GM18873 (cell line): Measurements from ENCODE around the gene CHST9.
A peak's percentile ranks its signal among the peaks of the same experiment; 100 is the strongest.
"Not testable (repeated sequence)": the region's sequence is repeated elsewhere in the genome, so short reads cannot be mapped to it uniquely, and the experiment has no call there.

ENCODE experiments used
- ATAC-seq: cut with Tn5 transposase; IDR thresholded peaks from one replicate; pipeline ENCODE4 v1.9.1; 2021; ENCODE audit warnings: mild to moderate bottlenecking, moderate library complexity, moderate number of reproducible peaks; ENCODE audit not compliant: unreplicated experiment, low FRiP score

CHST9 gene

GRCh38 chr18:27109451-27109850 lies 75.7 kb downstream of the CHST9 start:
- no peak for ATAC-seq

- no peak for ATAC-seq
Measured at GRCh38 chr18:27108842-27109241, 76.3 kb downstream of the CHST9 start.

DNA sequence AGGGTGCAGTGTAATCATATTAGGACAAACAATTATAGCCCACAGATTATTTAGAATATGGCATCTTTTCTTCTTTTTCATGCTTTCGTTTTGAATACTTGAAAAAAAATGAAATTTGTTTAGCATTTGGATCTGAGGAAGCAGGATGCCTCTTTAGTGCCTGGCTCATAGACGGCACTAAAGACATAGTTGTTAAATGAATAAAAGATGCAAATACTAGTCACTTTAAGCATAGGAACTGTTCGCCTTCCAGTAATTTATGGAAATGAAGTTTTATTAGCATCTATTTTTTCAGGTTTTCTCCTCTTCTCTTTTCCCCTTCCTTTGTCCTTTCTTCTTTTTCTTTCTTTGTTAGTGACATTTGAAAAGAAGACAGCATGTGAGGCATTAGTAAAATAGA lies 80.4 kb downstream of the CHST9 start:
- no peak for ATAC-seq

DNA sequence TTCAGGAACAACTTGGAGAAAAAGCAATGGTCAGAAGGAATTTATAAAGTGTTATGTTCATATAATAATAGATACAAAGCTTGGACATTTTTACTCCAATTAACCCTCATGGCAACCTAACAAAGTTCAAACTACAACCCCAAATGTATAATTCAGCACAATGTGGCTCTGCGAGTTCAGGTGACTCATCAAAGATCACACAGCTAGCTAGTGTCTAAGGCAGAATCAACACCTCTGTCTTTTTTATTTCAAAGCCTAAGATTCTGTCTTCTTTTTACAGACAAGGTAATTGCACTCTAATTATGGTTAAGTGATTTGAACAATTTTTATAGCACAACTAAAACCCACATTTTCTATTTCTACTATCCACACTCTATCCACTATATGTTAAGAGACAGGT lies 90.5 kb downstream of the CHST9 start:
- no peak for ATAC-seq

GRCh38 chr18:27093290-27093689 lies 91.8 kb downstream of the CHST9 start:
- not testable (repeated sequence) for ATAC-seq

GRCh38 chr18:27081701-27082100 lies 103.4 kb downstream of the CHST9 start:
- ATAC-seq, result no peak

GRCh38 chr18:27075828-27076227 lies 109.3 kb downstream of the CHST9 start:
- ATAC-seq, result no peak

DNA sequence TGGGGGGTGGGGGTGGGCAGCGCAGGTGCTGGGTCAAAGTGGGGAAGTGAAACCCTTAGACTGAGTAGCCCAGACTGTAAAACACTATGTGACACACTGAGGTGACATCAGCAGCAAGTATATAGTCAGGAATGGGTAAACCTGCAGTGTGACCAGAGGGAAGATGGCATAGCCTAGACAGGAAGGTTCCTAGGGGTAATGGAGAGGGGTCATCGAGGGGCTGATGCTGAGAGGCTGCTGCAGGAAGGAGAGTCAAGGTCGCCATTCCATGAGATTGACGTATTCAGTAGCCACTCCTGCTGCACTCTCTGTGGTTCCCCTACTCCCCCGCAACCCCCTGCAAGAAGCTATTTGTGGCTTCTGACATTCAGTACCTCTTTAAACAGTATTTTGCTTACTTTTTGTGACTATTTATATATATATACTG lies 111.7 kb downstream of the CHST9 start:
- peak; percentile 98 for ATAC-seq

DNA sequence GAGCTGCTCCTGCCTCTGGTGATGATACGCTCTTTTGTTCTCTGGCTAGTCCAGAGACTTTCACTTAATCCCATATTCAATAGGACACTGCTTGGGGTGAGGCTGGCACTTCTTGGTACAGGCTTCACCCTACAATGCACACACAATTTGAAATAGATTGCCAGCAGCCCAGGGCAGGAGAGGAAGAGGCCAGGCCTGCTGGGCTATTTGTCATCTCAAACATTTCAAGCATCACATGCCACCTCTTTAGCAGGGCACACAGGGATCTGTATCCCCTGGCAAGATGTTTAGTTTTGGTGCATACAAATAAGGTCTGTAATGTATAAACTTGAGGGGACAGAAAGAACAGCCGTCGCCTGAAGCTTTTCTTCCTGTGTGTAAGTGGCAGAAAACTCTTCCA lies 120.4 kb downstream of the CHST9 start:
- no peak for ATAC-seq

DNA sequence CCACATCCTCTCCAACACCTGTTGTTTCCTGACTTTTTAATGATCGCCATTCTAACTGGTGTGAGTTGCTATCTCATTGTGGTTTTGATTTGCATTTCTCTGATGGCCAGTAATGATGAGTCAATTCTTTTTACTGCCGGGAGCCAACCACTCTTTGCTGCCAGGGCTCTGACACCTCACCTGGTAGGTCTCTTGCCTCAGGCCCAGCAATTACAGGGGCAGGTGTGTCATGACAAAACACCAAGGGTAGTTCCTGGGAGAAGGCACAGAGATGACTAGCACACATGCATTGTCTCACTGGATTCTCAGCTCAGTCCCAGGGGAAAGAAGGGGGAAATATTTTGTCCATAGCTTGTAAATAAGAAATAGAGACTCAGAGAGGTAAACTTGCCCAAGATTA lies 122.3 kb downstream of the CHST9 start:
- ATAC-seq, result no peak

- no peak for ATAC-seq
Measured at GRCh38 chr18:27061488-27062095, 123.5 kb downstream of the CHST9 start.

DNA sequence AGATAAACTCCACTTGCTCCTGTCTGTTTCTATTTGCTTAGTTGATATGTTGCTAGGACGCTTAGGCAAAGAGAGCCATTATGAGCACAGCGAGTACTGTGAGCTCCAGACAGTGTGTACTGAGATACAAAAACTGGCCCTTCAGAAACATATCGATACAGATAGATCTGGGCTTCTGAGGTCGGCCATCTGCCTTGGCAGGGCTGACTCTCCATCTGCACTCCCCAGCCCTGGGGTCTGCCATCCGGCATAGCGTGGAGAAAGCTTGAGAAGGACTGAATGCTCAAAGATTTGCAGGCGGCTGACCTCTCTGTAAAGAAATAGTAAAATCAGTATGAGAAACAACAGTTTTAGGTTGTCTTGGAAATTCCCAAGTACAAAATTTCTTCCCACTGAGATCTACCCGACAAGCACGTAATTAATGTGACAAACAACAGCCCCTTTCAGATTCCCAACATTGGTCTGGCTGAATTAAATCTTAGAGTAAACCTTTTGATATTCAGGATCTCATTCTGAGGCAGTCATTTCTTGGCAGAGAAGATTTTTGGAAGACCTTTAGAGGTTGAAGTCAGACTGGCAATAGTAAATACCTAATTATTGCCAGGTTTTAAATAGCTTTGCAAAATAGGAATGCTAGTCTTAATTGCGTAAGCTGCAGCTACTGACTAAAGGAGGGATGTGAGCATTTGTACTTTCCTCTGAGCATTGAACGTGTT lies 127.4 kb downstream of the CHST9 start:
- ATAC-seq, result no peak

GRCh38 chr18:27054926-27055325 lies 130.2 kb downstream of the CHST9 start:
- no peak for ATAC-seq

DNA sequence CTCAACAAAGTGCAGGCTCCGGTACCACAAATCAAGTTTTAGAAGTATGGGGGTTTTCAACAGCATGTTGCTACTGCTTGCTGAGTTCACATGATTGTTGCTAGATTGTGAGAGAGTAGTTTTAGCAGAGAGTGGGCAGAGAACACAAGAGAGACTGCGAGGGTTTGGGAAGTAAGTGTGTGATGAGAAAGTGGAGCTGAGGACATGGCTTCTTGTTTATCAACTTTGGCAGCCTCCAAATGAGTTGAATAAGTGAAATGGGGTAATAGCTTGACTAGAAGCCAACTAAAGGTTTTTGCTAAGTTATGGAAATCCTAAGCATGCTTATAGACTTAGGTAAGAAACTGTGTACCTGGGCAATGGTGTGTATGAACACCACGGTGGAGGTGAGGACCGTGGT lies 135.1 kb downstream of the CHST9 start:
- ATAC-seq, result no peak

DNA sequence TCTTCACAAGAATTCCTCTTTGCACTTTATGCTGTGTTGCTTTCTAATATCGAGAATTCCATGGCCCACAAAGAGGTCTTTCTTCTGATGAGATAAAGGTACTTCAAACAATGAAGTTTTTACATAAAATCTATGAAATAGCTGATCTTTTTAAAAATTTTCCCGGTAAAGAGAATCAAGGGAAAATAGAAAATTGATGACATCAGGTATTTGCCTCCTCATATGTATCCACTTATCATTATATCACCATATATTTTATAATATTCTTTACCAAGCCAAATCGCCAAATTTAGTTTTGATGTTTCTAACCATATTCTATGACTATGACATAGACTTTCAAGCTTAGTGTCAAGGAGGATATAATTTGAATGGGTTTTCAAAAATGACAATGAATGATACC lies 139.8 kb downstream of the CHST9 start:
- ATAC-seq, result no peak

DNA sequence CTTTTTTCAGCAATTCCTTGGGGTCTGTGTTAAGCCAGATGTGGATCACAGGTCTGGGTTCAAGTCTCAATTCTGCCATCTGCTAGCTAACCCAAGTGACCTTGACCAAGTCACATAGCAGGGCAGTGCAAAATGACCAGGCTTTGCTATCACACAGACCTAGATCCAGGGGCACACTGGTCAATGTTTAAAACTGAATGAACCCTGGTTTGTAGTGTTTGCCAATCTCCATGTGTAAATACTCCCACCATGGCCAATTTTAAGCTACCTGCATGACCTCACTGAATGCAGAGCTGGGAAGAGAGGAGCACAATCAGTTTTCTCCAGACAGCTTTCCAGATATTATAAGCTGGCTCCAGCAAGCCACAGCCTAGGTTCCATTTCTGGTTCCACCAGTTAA lies 142.9 kb downstream of the CHST9 start:
- no peak for ATAC-seq

DNA sequence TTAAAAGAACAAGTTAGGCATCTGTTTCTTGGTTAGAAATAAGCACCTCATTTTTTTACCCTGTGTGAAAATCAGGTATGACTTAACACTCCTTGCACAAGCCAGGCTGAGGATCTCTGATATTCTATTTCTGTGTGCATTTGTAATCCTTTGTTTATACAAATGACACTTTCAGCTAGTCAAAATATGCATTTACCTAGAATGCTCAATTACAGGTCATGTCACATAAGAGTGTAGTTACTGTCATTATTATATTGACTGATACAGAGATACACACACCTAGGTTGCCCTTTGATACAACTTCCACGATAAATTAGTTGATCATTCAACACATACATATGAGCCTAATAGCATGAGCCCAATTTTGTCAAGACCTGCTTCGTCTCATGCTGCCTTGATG lies 144.3 kb downstream of the CHST9 start:
- no peak for ATAC-seq

DNA sequence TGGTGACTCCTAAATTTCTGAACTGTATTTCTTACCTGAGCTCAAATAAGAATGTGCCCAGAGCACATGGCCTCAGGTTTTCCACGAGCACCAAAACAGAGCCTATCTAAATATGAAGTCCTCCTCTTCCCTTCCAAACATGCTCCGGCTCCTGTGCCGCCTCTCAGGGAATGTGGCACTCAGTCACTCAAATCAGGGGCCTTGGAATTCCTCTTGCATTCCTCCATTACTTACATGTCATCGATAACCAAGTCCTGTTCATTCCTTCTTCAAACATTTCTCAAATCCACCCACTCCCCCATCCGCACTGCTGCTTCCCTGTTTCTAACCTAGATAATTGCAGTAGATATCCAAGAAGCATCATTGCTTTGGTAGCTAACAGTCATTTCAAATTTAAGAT lies 151.4 kb downstream of the CHST9 start:
- no peak for ATAC-seq

GRCh38 chr18:27030421-27030820 lies 154.7 kb downstream of the CHST9 start:
- no peak for ATAC-seq

GRCh38 chr18:27022477-27022876 lies 162.6 kb downstream of the CHST9 start:
- ATAC-seq, result no peak

- no peak for ATAC-seq
Measured at GRCh38 chr18:27017901-27018500, 167.1 kb downstream of the CHST9 start.

- ATAC-seq, result no peak
Measured at GRCh38 chr18:27014841-27015240, 170.3 kb downstream of the CHST9 start.
